OCI-LY1 (cell line): ENCODE results near the gene REEP6.

Experiments
- H2AFZ ChIP-seq: fragments of 200-600 bp; sonication (generic), shearing (Covaris generic); 2 replicates; pipeline ENCODE4 v1.6.0; 2014; ENCODE audit warnings: antibody characterized with exemption, mild to moderate bottlenecking, low read length
- H3F3A ChIP-seq: fragments of 200-600 bp; sonication (generic), shearing (Covaris generic); 2 replicates; pipeline ENCODE4 v1.6.0; 2014; ENCODE audit warnings: mild to moderate bottlenecking, antibody characterized with exemption, low read length, moderate library complexity; ENCODE audit not compliant: insufficient read depth
- H3K27ac ChIP-seq: fragments of 200-600 bp; sonication (generic); 2 replicates; pipeline ENCODE4 v1.5.1; 2014; ENCODE audit warnings: low read length, mixed run types, mild to moderate bottlenecking, low read depth; ENCODE audit not compliant: poor library complexity, severe bottlenecking
- H3K27me3 ChIP-seq: fragments of 200-600 bp; sonication (generic); 2 replicates; pipeline ENCODE4 v1.6.0; 2014; ENCODE audit warnings: antibody characterized with exemption, mild to moderate bottlenecking, low read length, moderate library complexity; ENCODE audit not compliant: insufficient read depth
- H3K36me3 ChIP-seq: fragments of 200-600 bp; sonication (generic); 2 replicates; pipeline ENCODE4 v1.6.1; 2014; ENCODE audit warnings: mild to moderate bottlenecking, antibody characterized with exemption, low read length, moderate library complexity, mixed read lengths; ENCODE audit not compliant: insufficient read depth
- H3K4me1 ChIP-seq: fragments of 200-600 bp; sonication (generic); 2 replicates; pipeline ENCODE4 v1.5.1; 2014; ENCODE audit warnings: mild to moderate bottlenecking, low read length, moderate library complexity; ENCODE audit not compliant: insufficient read depth, severe bottlenecking
- H3K4me2 ChIP-seq: fragments of 200-600 bp; sonication (generic), shearing (Covaris generic); 2 replicates; pipeline ENCODE4 v1.6.1; 2014; ENCODE audit warnings: low read length
- H3K4me3 ChIP-seq: fragments of 200-600 bp; sonication (generic); 2 replicates; pipeline ENCODE4 v1.5.1; 2014; ENCODE audit warnings: low read length, low read depth, mild to moderate bottlenecking, mixed read lengths; ENCODE audit not compliant: poor library complexity, severe bottlenecking
- H3K79me2 ChIP-seq: fragments of 200-600 bp; shearing (Covaris generic); 2 replicates; pipeline ENCODE4 v1.6.1; 2016; ENCODE audit warnings: mixed run types, low read length, mixed read lengths; ENCODE audit not compliant: insufficient read depth
- H3K9ac ChIP-seq: fragments of 200-600 bp; sonication (generic), shearing (Covaris generic); 2 replicates; pipeline ENCODE4 v1.6.1; 2014; ENCODE audit warnings: mild to moderate bottlenecking, low read length, mixed read lengths
- H3K9me2 ChIP-seq: fragments of 200-600 bp; sonication (generic), shearing (Covaris generic); 2 replicates; pipeline ENCODE4 v1.6.1; 2014; ENCODE audit warnings: low read depth, mild to moderate bottlenecking, low read length, mixed read lengths
- H3K9me3 ChIP-seq: fragments of 200-600 bp; shearing (Covaris generic); 2 replicates; pipeline ENCODE4 v1.6.1; 2014; ENCODE audit warnings: low read length, mixed read lengths
- H4K20me1 ChIP-seq: fragments of 200-600 bp; sonication (generic), shearing (Covaris generic); 2 replicates; pipeline ENCODE4 v1.6.0; 2016; ENCODE audit warnings: mild to moderate bottlenecking, low read length; ENCODE audit not compliant: insufficient read depth
- EZH2 ChIP-seq: fragments of 200-600 bp; sonication (generic), shearing (Covaris generic); IDR thresholded peaks from 2 replicates; pipeline ENCODE4 v1.8.0; 2017; ENCODE audit warnings: borderline replicate concordance, mixed run types, mild to moderate bottlenecking, antibody characterized with exemption, low read length, moderate library complexity, mixed read lengths
- TF ChIP-seq, protein P1 (sequence below): fragments of 200-600 bp; sonication (generic), shearing (Covaris generic); IDR thresholded peaks from 2 replicates; pipeline ENCODE4 v1.5.1; 2017; ENCODE audit warnings: mild to moderate bottlenecking, antibody characterized with exemption, low read length, moderate library complexity, mixed read lengths

The REEP6 gene

DNA sequence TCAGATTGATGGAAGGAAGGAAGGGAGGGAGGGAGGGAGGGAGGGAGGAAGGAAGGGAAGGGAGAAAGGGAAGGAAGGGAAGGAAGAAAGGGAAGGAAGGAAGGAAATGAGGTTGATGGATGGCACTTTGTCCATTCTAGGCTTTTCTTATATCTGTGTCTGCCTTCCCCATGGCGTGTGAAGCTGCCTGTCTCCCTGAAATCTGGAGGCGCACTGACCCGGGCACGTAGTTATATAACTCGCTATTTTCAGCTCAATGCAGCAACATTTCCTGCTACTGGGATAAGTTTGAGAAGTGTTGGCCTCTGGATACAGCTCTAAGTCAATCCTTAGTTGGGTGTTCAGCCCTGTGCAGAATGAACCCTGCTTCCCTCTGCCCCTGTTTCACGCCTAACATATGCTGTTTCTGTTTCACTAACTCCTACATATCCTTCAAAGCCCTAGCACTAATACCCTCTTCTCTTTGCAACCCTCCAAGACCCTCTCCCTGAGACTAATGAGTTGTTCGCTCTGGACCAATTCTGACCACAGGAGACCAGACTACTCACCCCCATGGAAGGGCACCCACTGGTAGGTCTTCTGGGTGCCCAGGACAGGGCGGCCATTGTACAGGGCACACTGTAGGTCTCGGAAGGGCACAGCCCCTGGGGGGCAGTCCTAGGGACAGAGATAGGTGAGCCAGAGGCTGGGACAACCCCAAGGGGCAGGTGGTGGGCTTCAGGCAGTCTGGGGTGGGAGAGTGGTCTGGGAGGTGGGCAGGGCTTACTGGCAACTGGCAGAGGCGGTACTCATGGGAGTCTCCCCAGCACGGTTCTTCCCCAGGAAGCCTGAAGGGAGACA lies 18.8 kb downstream of the REEP6 start:
- H3K27me3 ChIP-seq: peaks cover 2% of the 10 kb centered on the region
- H3K4me2 ChIP-seq: no peak overlapping the region
- no peaks in the 10 kb centered on the region for H3K4me1 ChIP-seq
- H3K9ac ChIP-seq: no peak overlapping the region
- no peak overlapping the region for H2AFZ ChIP-seq
- no peaks in the 10 kb centered on the region for H3K36me3 ChIP-seq
- no peaks in the 10 kb centered on the region for H3K79me2 ChIP-seq
- H3K27ac ChIP-seq: no peak overlapping the region
- H4K20me1 ChIP-seq: no peaks in the 10 kb centered on the region
- H3K4me3 ChIP-seq: no peak overlapping the region
- H3K9me2 ChIP-seq: no peaks in the 10 kb centered on the region
- no peaks in the 10 kb centered on the region for H3F3A ChIP-seq
- no peaks in the 10 kb centered on the region for H3K9me3 ChIP-seq
- TF ChIP-seq, protein P1, sequence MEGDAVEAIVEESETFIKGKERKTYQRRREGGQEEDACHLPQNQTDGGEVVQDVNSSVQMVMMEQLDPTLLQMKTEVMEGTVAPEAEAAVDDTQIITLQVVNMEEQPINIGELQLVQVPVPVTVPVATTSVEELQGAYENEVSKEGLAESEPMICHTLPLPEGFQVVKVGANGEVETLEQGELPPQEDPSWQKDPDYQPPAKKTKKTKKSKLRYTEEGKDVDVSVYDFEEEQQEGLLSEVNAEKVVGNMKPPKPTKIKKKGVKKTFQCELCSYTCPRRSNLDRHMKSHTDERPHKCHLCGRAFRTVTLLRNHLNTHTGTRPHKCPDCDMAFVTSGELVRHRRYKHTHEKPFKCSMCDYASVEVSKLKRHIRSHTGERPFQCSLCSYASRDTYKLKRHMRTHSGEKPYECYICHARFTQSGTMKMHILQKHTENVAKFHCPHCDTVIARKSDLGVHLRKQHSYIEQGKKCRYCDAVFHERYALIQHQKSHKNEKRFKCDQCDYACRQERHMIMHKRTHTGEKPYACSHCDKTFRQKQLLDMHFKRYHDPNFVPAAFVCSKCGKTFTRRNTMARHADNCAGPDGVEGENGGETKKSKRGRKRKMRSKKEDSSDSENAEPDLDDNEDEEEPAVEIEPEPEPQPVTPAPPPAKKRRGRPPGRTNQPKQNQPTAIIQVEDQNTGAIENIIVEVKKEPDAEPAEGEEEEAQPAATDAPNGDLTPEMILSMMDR: no peak
- no peak for TF ChIP-seq EZH2

DNA sequence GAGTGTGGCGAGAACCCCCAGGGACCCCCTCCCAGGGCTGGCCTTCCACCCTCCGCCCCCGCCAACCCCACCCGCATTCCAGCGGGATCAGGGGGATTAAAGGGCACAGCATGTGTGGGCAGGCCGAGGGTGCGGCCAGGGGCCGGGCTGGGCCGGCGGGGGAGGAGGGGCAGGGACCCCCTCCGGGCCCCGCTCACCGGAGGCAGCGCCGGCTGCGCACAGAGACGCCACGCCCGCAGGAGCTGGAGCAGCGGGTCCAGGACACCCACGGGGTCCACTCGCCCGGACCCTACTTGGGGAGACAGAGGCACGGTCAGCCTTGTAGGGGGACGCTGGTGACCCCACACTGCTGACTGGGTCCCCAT lies 19.4 kb downstream of the REEP6 start:
- peaks cover 8% of the 10 kb centered on the region for H3K27me3 ChIP-seq
- no peaks in the 10 kb centered on the region for H3K36me3 ChIP-seq
- H2AFZ ChIP-seq: no peak overlapping the region
- H3K4me1 ChIP-seq: no peaks in the 10 kb centered on the region
- no peak overlapping the region for H3K4me2 ChIP-seq
- H3K79me2 ChIP-seq: no peaks in the 10 kb centered on the region
- TF ChIP-seq EZH2: no peak
- TF ChIP-seq, protein P1: no peak
- H3K9me2 ChIP-seq: no peaks in the 10 kb centered on the region
- H3K9me3 ChIP-seq: no peaks in the 10 kb centered on the region
- H3F3A ChIP-seq: no peaks in the 10 kb centered on the region
- H3K9ac ChIP-seq: no peak overlapping the region
- no peaks in the 10 kb centered on the region for H4K20me1 ChIP-seq
- H3K4me3 ChIP-seq: no peak overlapping the region
- no peak overlapping the region for H3K27ac ChIP-seq

DNA sequence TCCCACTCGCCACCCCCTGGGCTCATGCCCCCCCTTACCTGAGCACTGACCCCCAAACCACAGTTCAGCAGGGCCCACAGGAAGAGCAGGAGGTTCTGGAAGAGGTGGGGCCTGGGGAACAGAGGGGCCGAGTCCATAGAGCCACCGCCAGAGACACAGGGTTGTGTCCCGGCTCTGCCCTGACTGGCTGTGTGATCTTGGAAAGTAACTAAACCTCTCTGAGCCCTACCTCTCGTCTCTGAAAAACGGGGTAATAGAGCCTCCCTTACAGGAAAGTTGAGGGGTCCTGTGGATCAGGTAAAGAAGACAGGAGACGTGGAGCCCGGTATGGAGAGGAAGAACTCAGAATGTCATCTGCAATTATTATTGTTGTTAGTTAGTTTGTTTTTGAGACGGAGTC lies 19.8 kb downstream of the REEP6 start:
- no peak overlapping the region for H3K4me2 ChIP-seq

More for the DNA sequence above, 19.8 kb downstream of the REEP6 start:
- Histone ChIP-seq H3K36me3 (no peaks in the 10 kb centered on the region), H2AFZ (no peak overlapping the region), H3K4me1 (no peaks in the 10 kb centered on the region), H3K9me3 (no peaks in the 10 kb centered on the region), H3K79me2 (no peaks in the 10 kb centered on the region), H3K27me3 (peaks cover 8% of the 10 kb centered on the region), H3K27ac (no peak overlapping the region), H3K9me2 (no peaks in the 10 kb centered on the region), H3F3A (no peaks in the 10 kb centered on the region), H4K20me1 (no peaks in the 10 kb centered on the region), H3K9ac (no peak overlapping the region), H3K4me3 (no peak overlapping the region)
- TF ChIP-seq, protein P1: no peak
- no peak for TF ChIP-seq EZH2
